RPMI7951 (cell line): Measurements from ENCODE around the gene EXOSC9. TPM values are rescaled to one million over a fixed set of nuclear protein-coding genes. Genes with fewer than 3 reads are reported as not detected.

ENCODE experiments used
- DNase-seq: peaks from one replicate; pipeline ENCODE4 v3.0.0-alpha.2; 2012; ENCODE audit warnings: low read depth
- total RNA-seq: library from RNA; depleted of rRNA; stranded (reverse); fragments of >200 nt; shearing (Covaris generic); gene quantifications from 2 replicates; pipeline ENCODE4 v1.2.3, GENCODE V29; 2014; rRNA removed

The EXOSC9 gene, protein sequence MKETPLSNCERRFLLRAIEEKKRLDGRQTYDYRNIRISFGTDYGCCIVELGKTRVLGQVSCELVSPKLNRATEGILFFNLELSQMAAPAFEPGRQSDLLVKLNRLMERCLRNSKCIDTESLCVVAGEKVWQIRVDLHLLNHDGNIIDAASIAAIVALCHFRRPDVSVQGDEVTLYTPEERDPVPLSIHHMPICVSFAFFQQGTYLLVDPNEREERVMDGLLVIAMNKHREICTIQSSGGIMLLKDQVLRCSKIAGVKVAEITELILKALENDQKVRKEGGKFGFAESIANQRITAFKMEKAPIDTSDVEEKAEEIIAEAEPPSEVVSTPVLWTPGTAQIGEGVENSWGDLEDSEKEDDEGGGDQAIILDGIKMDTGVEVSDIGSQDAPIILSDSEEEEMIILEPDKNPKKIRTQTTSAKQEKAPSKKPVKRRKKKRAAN
- 43.9 and 45.5 TPM in 2 replicates for total RNA-seq

DNA sequence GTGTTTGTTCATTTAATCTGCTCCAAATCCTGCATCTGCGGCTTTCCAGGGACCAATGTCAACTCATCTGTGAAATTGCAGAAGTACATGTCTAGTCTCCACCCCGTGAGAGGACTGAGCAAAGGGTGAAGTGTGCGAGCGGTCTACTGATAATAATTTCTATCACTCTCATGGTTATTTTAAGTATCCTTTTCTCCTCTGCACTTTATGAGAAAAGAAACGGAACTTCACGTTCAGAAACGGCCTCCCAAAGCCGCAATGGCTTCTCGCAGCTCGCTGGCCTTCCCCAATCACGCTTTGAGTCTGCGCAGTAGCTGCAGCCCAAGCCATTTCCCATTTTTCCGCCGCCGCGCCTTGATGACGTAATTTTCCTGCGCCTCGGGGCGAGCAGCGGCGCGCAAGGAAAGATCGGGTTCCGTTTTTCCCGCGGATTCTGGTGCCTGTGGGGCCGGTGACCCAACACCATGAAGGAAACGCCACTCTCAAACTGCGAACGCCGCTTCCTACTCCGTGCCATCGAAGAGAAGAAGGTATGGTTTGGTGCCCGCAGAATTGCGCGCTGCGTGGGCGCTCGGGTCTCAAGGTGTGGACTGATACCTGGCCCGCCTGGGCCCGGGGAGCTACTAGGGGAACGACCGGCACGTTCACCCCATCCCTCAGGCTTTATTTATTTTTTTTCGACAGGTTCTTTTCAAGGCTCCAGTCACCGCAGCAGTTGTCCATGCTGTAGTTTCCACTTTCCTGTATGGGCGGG is at the start of gene EXOSC9:
Gene EXOSC9 (plus strand): TSS at position 363 of the 754 bp plus-strand sequence. CDS start 102 bp downstream, at position 465.
- peak; percentile 89 for DNase-seq

DNA sequence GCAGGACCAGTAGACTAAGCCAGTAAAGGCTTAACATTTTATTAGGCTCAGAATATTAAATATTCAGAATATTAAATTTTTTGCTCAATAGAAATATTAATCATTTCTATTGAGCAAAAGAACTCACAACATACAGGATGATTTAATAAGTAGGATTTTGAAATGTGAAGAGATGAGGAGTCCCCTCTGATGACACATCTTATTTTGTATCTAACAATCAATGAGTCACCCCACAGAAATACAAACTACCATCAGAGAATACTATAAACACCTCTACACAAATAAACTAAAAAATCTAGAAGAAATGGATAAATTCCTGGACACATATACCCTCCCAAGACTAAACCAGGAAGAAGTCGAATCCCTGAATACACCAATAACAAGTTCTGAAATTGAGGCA is 49.0 kb upstream of the EXOSC9 start:
- peak; percentile 3 for DNase-seq

DNA sequence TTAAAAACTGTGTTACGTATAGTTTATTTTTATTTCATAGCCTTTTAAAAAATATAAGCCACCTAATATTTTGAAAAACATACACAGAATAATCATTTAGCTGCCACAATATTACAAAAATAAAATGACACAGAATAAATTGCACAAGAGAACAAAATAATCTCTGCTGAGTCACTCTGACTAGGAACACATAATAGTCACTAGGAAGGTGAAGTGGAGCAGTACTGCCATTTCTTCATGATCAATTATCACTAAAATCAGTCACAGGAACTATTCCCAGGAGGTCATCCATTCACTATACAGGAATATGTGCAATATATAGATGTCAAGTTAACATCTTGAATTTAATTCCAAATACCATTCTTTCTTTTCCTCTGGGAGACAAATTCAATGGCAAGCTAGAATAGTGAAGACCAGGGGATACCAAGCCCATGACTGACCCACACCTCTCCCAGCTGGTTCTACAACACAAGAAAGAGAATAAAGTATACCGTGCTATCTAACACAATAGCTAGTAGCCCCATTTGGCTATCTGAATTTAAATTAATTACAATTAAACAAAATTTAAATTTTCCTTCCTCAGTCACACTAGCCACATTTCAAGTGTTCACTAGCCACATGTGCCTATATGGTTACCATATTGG is 42.1 kb upstream of the EXOSC9 start:
- no peak for DNase-seq

DNA sequence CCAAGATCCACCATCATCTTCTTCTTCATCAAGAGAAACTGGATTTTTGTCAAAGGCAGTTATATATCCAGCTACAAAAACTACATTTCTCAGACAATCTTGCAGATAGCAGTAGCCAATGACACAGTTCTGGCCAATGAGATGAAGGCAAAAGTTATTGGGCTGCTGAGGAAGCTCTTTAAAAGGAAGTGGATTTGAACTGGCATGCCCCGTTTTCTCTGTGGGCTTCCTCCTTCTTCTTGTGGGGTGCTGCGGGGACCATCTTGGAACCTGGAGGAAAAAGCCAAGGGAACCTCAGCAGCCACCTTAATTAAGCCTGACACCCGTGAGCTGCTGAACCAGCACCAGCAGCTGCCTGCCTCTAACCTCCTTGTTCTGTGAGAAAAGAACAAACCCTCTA is 40.9 kb upstream of the EXOSC9 start:
- no peak for DNase-seq

DNA sequence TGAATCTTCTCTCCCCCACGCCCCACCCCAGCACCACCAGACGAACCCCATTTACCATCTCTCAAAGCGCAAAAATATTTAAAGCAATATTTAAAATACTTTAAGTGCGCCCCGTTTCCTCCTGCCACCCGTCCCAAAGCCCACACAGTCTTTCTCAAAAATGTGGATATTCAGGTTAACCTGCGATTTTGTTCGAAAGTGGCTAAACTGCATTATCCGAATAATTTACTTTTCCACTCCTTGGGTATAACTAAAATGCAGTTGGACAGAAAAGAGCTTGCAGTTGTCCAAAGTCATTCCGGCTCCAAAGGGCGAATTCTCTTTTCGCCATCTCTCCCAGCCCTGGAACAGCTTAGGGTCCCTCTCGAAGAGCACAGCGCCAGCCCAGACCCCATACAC is 36.8 kb upstream of the EXOSC9 start:
- no peak for DNase-seq

DNA sequence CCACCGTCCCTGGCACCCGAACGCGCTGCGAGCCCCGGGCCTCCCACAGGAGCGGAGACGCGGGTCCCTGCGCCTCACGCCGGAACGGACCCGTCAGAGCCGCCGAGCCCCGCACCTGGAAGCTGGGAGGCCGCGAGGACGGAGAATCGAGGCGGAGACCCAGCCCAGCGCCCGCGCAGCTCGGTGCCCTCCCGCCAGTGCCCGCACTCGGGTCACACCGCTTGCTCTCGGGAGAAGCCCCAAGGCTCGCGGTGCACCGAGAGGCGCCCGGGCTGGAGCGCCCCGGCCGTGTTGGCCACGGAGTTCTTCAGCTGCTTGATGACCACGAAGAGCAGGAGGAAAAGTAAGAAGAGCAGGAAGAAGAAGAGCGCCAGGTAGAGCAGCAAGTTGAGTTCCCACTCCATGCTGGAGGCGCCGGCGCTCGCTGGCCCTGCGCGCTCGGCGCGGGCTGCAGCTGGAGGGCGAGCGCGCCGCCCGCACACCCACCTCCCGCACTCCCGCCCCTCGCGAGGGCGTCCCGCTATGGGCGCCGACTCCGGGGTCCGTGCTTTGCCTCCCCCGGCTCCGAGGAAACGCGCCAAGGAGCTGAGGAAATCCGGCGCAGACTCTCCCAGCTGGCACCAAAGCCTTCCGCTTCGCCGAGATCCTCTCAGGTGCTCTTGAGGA is 36.3 kb upstream of the EXOSC9 start, which contains the start of gene SMIM43:
Gene SMIM43 (minus strand): TSS at position 463 of the 666 bp plus-strand sequence. CDS start 59 bp downstream, at position 404.
- no peak for DNase-seq

DNA sequence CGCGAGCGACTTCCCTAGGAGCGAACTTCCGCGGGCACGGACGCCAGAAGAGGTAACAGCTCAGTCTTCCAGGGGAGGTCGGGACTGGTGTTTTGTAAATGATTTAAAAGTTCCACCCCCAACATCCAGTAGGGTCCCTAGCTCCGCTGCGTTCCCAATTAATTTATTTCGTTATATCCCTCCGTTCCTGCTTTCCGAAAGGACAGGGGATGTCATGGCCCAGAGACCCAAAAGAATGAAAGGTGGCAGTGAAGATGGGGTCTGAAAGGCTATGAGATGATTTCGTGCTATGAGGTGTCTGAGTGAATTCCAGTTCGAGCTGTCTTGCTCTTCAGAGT is 35.8 kb upstream of the EXOSC9 start:
- DNase-seq = no peak

DNA sequence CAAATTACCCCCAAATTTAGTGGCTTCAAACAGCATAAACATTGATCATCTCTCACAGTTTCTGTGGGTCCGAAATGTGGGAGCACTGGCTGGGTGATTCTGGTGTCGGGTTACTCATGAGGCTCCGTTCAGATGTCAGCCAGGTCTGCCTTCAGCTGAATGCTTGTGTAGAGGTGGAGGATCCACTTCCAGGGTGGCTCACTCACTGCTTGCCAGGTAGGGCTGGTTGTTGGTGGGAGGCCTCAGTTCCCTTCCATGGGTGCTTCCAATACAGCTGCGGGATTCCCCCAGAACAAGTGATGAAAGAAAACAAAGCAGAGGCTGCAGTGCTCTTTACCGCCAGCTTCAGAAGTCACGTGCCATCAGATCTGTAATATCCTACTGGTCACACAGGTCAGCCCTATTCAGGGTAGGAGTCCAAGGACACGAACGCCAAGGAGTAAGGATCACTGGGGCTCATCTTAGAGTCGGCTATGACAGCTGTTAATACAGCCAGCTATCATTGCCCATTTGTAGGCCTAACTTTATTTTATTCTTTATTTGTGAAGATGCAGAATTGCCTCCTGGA is 35.1 kb upstream of the EXOSC9 start:
- DNase-seq = no peak

DNA sequence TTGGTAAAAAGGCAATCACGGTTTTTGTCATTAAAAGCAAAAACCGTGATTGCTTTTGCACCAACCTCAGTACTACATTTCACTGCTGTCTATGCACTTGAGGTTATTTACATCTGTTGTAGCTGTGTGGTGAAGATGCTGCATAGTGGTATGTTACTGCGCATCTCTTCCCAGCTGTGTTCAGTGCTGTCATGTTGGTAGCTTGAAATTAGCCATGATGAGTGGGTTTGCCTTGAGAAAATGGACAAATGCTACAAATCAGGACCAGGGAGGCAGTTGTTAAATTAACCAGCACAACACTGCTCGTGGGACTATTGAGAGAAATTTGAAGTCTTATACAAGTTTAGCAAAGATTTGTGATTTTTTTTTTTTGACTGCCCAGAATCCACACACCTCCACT is 34.0 kb upstream of the EXOSC9 start:
- DNase-seq = no peak

DNA sequence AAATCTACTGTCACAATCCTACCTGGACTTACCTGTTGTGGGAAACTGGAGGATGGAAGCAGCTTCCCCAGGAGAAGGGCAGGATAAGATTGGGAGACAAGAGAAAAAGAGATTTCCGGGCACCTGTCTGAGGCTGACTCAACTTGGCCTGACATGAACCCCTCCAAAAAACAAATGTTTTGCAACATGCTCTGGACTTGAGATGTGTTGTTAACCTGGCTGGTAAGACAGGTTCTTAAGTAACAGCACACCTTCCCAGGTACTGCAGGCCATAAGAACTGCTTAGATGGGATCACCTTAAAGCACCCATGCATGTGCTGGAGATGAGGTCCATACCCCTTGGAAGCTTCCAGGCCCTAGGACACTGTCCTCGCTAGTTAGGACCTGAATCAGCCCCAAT is 31.8 kb upstream of the EXOSC9 start:
- DNase-seq = no peak

DNA sequence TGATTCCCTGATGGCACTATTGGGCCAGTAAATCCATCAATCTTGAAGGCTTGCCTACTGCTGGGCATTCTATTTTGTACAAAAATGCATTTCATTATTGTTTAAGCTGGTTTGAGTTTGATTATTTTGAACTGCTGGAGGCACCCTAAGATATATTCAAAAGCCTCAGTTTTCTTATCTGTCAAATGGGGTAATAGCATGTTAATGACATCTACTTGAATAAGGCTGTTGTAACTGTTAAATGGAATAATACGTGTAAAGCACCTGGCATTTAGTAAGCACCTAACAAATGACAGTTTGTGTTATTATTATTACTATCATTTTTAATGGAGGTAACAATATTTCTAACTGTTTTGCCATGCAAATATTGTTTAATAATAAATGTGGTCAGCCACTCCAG is 29.3 kb upstream of the EXOSC9 start:
- no peak for DNase-seq

DNA sequence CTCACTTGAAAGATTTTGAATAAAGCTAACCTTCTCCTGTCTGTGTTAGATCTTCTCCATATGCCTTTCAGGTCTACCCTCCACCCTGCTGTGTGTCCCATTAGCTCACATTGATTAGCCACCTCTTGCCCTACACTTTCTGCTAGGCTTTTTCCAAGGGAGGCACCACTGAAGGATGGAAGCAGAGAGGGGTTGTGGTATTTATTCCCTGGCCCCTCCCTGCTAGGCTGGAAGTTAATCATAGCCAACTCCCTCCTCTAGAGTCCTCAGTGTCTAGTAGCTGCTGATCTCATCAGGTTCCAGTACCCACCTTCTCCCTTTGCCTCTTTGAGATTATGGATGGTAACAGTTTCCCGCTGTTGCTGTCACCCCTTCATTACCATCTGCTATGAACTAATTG is 27.2 kb upstream of the EXOSC9 start:
- DNase-seq = no peak

DNA sequence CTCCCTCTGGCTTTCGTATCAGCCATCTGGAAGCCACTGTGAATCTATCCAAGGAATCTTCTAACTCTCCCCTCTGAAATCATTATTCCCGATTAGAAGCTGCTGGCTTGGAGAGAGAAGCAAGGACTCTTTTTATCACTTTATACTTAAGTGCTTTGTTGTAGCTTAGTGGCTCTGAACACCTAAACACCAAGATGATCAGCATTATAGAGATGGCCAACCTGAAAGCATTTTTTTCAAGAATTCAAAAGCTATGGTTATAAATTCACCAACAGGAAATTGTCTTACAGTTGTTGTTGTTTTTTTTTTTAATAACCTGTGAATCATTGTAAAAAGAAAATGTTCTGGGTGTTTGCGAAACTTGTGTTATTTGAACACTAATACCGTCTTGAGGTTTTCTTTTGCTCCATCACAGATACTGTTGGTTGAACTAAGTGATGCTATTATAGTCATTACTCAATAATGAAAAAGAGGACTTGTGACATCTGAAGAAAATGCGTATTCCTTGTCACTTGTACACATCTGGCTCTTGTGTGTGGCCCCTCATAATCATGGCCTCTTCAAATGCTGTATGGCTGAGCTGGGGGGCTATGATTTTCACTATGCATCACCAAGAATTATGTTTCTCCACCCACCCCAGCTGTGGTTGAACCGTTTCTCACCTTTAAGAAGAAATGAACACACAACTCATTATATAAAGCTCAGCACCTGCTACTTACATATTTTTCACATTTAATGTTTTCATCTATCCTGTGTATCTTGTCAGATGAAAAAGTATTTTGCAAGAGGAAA is 24.3 kb upstream of the EXOSC9 start:
- no peak for DNase-seq

DNA sequence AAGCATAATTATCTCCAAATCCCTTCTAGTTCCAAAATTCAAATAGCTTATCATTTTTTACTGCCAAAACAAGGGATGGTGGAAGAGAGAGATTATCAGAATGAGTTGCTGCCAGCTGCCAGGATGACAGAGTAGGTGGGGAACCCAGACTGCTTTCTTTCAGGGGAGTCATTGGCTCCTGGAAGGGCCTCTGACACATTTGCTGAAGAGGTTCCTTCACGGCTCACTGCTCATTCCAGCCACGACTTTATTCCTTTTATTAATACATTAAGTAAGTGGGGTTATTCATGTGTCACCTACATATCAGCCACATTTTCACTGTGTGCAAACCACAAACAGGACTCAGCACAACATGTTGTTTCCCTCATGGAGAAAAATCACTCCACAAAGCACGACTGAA is 23.5 kb upstream of the EXOSC9 start:
- DNase-seq = no peak

DNA sequence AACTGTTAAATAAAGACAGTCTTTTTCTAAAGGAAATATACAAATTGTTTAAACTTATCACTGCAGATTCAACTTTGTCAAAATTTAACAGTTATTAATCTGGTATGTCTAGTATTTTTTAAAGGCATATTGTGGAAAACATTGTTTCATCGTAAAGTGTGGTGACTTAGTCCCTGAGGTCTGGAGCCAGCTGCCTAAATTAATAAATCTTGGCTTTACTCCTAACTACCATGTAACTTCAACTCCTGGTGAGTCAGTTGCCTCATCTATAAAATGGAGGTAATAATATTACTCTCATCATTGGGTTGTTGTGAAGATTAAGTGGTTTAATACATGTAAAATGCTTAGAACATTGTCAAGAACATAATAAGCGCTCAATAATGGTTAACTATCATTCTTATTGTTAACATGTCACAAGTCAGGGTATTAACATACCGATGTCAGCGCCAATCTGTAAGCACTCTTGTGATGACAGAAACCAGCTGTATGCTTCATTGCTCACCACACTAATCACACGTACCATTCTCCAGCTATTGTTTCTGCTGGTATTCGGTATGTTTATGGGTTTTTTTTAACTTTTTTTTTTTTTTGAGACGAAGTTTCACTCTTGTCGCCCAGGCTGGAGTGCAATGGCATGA is 22.0 kb upstream of the EXOSC9 start:
- no peak for DNase-seq

DNA sequence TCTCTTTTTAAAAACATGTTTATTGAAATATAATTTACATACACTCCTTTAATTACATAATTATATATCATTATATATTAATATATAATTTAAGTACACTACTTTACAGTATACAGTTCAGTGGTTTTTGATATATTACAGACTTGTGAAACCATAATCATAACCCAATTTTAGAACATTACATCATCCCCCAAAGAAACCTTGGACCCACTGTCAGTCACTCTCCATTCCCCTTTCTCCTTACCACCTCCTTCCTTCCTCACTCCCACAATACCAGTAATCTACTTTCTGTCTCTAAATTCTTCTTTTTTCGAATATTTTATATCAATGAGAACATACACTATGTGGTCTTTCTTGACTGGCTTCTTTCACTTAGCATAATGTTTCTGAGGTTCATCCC is 17.9 kb upstream of the EXOSC9 start:
- DNase-seq = no peak

DNA sequence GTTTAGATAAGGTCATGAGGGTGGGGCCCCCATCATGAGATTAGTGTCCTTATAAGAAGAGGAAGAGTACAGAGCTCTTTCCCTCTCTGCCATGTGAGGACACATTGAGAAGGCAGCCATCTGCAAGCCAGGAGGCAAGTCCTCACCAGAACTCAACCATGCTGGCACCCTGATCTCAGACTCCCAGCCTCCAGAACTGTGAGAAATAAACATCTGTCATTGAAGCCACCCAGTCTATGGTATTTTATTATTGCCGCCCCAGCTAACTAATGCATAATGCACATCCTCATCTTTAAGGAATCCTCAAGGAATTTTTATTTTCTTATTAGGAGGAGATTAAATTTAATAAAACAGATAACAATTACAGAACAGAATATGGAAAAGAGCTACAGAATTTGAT is 16.7 kb upstream of the EXOSC9 start:
- no peak for DNase-seq

DNA sequence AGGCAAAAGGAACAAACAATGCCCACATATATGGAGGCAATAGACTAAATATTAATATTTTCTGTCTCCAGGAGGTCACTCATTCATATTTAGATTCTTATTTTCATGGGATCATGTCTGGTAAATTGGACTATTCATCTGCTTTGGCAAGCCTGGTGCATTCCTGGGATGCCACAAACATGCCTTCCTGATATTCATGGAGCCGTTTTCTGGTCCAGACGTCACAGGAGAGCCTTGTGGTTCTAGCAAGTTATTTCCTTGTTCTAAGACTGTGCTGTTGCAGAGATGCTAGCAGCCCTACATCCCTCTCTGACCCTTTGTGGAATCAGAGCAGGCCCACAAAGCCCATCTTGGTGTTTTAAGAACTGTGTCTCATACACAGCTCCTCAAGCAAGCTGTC is 16.1 kb upstream of the EXOSC9 start:
- DNase-seq = peak; percentile 81

DNA sequence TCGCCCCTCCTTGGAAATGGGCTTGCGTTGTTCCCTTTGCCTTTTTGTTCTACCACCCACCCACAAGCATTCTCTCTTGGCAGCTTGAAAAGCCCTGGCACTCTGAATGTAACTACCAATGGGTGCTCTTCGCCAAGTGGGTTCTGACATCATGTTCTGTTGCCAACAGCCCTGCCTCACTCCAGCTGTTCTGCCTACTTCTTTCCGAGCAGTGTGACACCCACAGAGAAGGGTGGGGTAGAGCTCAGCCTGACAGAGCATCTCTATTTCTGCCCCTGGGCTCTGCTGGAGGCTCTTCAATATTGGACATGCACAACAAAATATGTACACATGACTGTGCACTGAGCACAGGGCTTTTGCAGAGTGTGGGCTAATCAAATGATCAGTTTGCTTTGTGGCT is 15.6 kb upstream of the EXOSC9 start:
- DNase-seq = no peak

DNA sequence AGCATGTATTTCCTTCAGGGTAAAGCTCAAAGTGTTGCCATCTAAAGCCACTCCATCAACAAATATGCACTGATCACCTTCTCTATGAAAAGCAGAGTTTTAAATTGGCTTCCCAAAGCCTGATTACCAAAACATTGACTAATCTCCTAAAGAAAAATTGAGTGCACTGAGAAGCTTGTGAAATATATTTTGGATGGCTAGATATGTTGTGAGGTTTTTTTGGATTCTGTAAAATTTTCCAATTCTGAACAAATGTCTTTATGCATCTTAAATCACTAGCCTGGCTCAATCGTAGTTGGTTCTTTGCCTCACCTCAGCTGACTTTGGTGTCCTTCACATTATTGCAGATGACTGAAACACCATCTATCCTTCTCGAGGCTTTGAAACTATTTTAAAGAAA is 14.9 kb upstream of the EXOSC9 start:
- no peak for DNase-seq
